Smooth muscle cell of trachea (primary cell): ENCODE data around the gene ELK3. TPM values are rescaled to one million over a fixed set of nuclear protein-coding genes. Genes with fewer than 3 reads are reported as not detected.

ENCODE experiments used
- total RNA-seq: library from RNA; depleted of rRNA; stranded (reverse); fragments of >200 nt; gene quantifications from 2 replicates; pipeline ENCODE4 v1.2.1, GENCODE V29; 2014

The ELK3 gene
- 18.2 and 26.9 TPM in 2 replicates for total RNA-seq

GRCh38 chr12:96193725-96194575, at the start of gene ELK3:
Gene ELK3 (plus strand): TSS chr12:96194375.

Other genes starting within 250 kb of the ELK3 start
- gene HAL, start 198.0 kb upstream of the ELK3 start, total RNA-seq = under 0.01 TPM in 2 replicates
- 103 and 110 TPM in 2 replicates for gene LTA4H, start 158.8 kb upstream of the ELK3 start, total RNA-seq
- gene CDK17, start 206.1 kb downstream of the ELK3 start, total RNA-seq = 64.2 and 90.2 TPM in 2 replicates